ENCODE data around the gene MGAT4A.

DNA sequence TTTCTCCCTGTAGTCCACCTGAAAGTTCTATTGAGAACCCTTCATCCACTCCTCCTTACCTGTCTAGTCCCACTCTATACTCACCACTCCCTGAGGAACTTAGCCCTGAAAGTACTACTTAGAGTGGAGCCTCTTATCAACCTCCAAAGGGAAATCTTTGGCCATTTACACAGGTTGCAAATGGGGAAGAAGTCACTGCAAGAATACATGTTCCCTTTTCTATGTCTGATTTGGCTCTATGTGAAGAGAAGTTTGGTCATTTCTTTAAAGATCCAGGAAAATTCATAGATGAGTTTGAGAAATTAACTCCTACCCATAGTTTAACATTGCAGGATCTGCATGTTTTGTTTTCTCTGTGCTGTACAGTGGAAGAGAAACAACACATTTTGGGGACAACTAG is 22.9 kb upstream of the MGAT4A start:
- TF ChIP-seq ZFP36 (IDR thresholded peaks at IDR 0.05; ENCODE audit: low read depth, low read length, partially characterized antibody) (no peak), ZNF197 (CRISPR knock-in tag; IDR thresholded peaks at IDR 0.05; ENCODE audit: low read depth) (no peak), ZNF274 (IDR thresholded peaks at IDR 0.05; ENCODE audit: borderline replicate concordance, low read depth, low read length) (no peak)

Measured in K562 (cell line).